H1 (cell line): ENCODE data around the gene SATB2. TPM values are rescaled to one million over a fixed set of nuclear protein-coding genes. Genes with fewer than 3 reads are reported as not detected.

Source experiments
- BACH1 ChIP-seq: IDR thresholded peaks from 2 replicates; pipeline ENCODE4 v1.6.1; 2012; ENCODE audit warnings: low read length, improper control_type of control experiment
- CBX5 ChIP-seq: fragments of 300-800, 300-1000 bp; sonication (generic); IDR thresholded peaks from 2 replicates; pipeline ENCODE4 v1.7.1; 2016; ENCODE audit warnings: antibody characterized with exemption, low read length, low read depth
- CEBPB ChIP-seq: IDR thresholded peaks from 2 replicates; pipeline ENCODE4 v1.6.1; 2012; ENCODE audit warnings: low read depth, low read length
- CREB1 ChIP-seq: IDR thresholded peaks from 2 replicates; pipeline ENCODE4 v1.6.1; 2012; ENCODE audit warnings: inconsistent platforms
- E2F6 ChIP-seq: IDR thresholded peaks from 2 replicates; pipeline ENCODE4 v1.6.1; 2012; ENCODE audit warnings: inconsistent platforms
- EP300 ChIP-seq, 2 experiments: IDR thresholded peaks; 1 replicate in 1 of 2; 2 replicates in 1 of 2; pipeline ENCODE4 v1.6.1; 2011 to 2012; ENCODE audit warnings: low read depth in 2 of 2, low read length in 2 of 2, mild to moderate bottlenecking in 2 of 2, borderline replicate concordance in 1 of 2, inconsistent platforms in 1 of 2, moderate library complexity in 1 of 2
- JUN ChIP-seq: IDR thresholded peaks from 2 replicates; pipeline ENCODE4 v1.6.1; 2011; ENCODE audit warnings: low read depth, mild to moderate bottlenecking, improper control_type of control experiment, low read length
- KDM4A ChIP-seq: IDR thresholded peaks from one replicate; pipeline ENCODE4 v1.7.1; 2012; ENCODE audit warnings: low read depth, mild to moderate bottlenecking, moderate library complexity, low read length, inconsistent platforms; ENCODE audit not compliant: severe bottlenecking
- MAX ChIP-seq: IDR thresholded peaks from 2 replicates; pipeline ENCODE4 v1.6.1; 2012; ENCODE audit warnings: inconsistent platforms
- POU5F1 ChIP-seq: IDR thresholded peaks from 2 replicates; pipeline ENCODE4 v1.6.1; 2011; ENCODE audit warnings: low read depth, mild to moderate bottlenecking, low read length, moderate library complexity
- RNF2 ChIP-seq: fragments of 200-900, 300-1000 bp; sonication (generic); IDR thresholded peaks from 2 replicates; pipeline ENCODE4 v1.7.1; 2016; ENCODE audit warnings: borderline replicate concordance, low read depth, mild to moderate bottlenecking, antibody characterized with exemption, low read length; ENCODE audit not compliant: poor library complexity, severe bottlenecking; ENCODE audit errors: missing control alignments
- SIX5 ChIP-seq: IDR thresholded peaks from 2 replicates; pipeline ENCODE4 v1.6.1; 2011; ENCODE audit warnings: mild to moderate bottlenecking, low read depth, low read length
- SUZ12 ChIP-seq: fragments of 200-600 bp; sonication (generic); IDR thresholded peaks from 2 replicates; pipeline ENCODE4 v1.6.1; 2012; ENCODE audit warnings: mild to moderate bottlenecking, inconsistent platforms, low read length, moderate library complexity, mixed read lengths
- TAF1 ChIP-seq: IDR thresholded peaks from 2 replicates; pipeline ENCODE4 v1.6.1; 2011; ENCODE audit warnings: mild to moderate bottlenecking, low read depth, low read length
- TCF12 ChIP-seq: IDR thresholded peaks from 2 replicates; pipeline ENCODE4 v1.6.1; 2011; ENCODE audit warnings: low read depth, mild to moderate bottlenecking, low read length
- TEAD4 ChIP-seq: IDR thresholded peaks from 2 replicates; pipeline ENCODE4 v1.6.1; 2012; ENCODE audit warnings: low read depth, low read length, inconsistent platforms, mixed read lengths
- polyA plus RNA-seq, 7 experiments: library from polyadenylated mRNA; depleted of rRNA in 3 of 7; stranded (reverse) in 5 of 7; unstranded in 2 of 7; fragments of >200 nt in 5 of 7; fragments of 200-250 nt in 2 of 7; gene quantifications; 1 replicate in 5 of 7; 2 replicates in 1 of 7; 4 replicates in 1 of 7; pipeline versions ENCODE4 v1.2.1 to v1.2.3, GENCODE V29; 2011 to 2013; ENCODE audit warnings: missing spikeins in 2 of 7, mixed read lengths in 2 of 7
- total RNA-seq: library from RNA; stranded (reverse); fragmentation: NEBNext Ultra II Directional; extraction: Animal tissue kit (Norgen Biotek cat#: 25700); gene quantifications from 2 replicates; pipeline ENCODE4 v1.2.1, GENCODE V29; 2021
- TF ChIP-seq, protein P1 (sequence below): IDR thresholded peaks from 2 replicates; pipeline ENCODE4 v1.6.1; 2012; ENCODE audit warnings: low read length, inconsistent platforms
- TF ChIP-seq, protein P2 (sequence below), 3 experiments: IDR thresholded peaks; 1 replicate in 2 of 3; 2 replicates in 1 of 3; pipeline versions ENCODE4 v1.5.1 to v1.6.1; 2011; ENCODE audit warnings: low read length in 3 of 3, mild to moderate bottlenecking in 3 of 3, inconsistent platforms in 2 of 3, low read depth in 1 of 3, moderate library complexity in 1 of 3; ENCODE audit not compliant: insufficient read depth in 1 of 3; ENCODE audit errors: control extremely low read depth in 1 of 3

SATB2 gene
- total and polyA plus RNA-seq, 2 of the 8 experiments (the other 6 are each of a cell fraction or from before 2014, with no cell fraction given): 1.3 to 5.7 TPM

GRCh38 chr2:199468561-199469513 is 11.1 kb upstream of the SATB2 start (continued):
- TF ChIP-seq, protein P1, sequence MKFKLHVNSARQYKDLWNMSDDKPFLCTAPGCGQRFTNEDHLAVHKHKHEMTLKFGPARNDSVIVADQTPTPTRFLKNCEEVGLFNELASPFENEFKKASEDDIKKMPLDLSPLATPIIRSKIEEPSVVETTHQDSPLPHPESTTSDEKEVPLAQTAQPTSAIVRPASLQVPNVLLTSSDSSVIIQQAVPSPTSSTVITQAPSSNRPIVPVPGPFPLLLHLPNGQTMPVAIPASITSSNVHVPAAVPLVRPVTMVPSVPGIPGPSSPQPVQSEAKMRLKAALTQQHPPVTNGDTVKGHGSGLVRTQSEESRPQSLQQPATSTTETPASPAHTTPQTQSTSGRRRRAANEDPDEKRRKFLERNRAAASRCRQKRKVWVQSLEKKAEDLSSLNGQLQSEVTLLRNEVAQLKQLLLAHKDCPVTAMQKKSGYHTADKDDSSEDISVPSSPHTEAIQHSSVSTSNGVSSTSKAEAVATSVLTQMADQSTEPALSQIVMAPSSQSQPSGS: no peak
- peak; percentile 73 for TF ChIP-seq KDM4A
- peak; percentile 49 for TF ChIP-seq E2F6
- no peak for TF ChIP-seq TAF1
- peak; percentile 69 for TF ChIP-seq SUZ12
- no peak for TF ChIP-seq JUN
- TF ChIP-seq TEAD4: no peak
- no peak for TF ChIP-seq CEBPB
- TF ChIP-seq BACH1: no peak
- no peak for TF ChIP-seq TCF12
- peak; percentile 68 for TF ChIP-seq RNF2
- TF ChIP-seq POU5F1: no peak
- TF ChIP-seq MAX: peak; percentile 23; the same call in 1 of the 2 replicates
- TF ChIP-seq SIX5: no peak
- peak; percentile 55; the same call in 1 of the 2 replicates for TF ChIP-seq CREB1
- no peak for TF ChIP-seq CBX5
- TF ChIP-seq, protein P2, sequence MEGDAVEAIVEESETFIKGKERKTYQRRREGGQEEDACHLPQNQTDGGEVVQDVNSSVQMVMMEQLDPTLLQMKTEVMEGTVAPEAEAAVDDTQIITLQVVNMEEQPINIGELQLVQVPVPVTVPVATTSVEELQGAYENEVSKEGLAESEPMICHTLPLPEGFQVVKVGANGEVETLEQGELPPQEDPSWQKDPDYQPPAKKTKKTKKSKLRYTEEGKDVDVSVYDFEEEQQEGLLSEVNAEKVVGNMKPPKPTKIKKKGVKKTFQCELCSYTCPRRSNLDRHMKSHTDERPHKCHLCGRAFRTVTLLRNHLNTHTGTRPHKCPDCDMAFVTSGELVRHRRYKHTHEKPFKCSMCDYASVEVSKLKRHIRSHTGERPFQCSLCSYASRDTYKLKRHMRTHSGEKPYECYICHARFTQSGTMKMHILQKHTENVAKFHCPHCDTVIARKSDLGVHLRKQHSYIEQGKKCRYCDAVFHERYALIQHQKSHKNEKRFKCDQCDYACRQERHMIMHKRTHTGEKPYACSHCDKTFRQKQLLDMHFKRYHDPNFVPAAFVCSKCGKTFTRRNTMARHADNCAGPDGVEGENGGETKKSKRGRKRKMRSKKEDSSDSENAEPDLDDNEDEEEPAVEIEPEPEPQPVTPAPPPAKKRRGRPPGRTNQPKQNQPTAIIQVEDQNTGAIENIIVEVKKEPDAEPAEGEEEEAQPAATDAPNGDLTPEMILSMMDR (IDR thresholded peaks at IDR 0.05; ENCODE audit: control extremely low read depth in 1 of 3, insufficient read depth in 1 of 3, low read depth in 1 of 3, low read length in 3 of 3): peak in 2 of 3 experiments; percentile 26 to 31; a peak in 2 of 4 replicates
- TF ChIP-seq EP300 (IDR thresholded peaks at IDR 0.05; ENCODE audit: borderline replicate concordance in 1 of 2, low read depth in 2 of 2, low read length in 2 of 2): no peak
